Measurements from ENCODE around the gene ELF3.

Gene ELF3

DNA sequence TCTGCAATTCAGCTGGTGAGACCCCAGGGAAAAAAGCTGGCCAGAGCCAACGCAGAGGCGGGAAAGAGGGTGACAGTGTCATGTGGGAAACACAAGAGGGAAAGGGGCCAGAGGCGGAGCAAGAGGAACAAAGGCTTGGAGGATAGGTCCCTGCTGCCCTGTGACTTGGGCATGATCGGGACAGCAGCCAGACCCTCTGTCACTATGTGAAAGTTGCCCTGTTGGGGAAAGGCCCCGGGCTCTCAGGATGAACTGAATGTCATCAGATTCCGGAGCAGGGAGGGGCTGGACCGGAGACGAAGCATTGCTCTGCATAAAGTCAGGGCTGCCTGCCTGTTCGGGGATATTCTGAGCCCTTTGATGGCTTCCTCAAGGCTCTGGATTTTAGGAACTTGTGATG lies 5.7 kb upstream of the ELF3 start:
- no peak overlapping the region for H3K27ac ChIP-seq (replicated peaks)
- DNase-seq (ENCODE audit: low read depth in 1 of 2, low spot score in 1 of 2) = no peak
- H3K27me3 ChIP-seq (ENCODE audit: insufficient read depth, poor library complexity, severe bottlenecking) = no peaks in the 10 kb centered on the region
- no peak overlapping the region for H3K4me3 ChIP-seq (replicated peaks; ENCODE audit: insufficient read depth, low read length)
- TF ChIP-seq POLR2AphosphoS5 (IDR thresholded peaks at IDR 0.05; ENCODE audit: low read depth) (no peak), GABPA (IDR thresholded peaks at IDR 0.05; ENCODE audit: low read depth) (no peak), REST (IDR thresholded peaks at IDR 0.05; ENCODE audit: insufficient replicate concordance, low read depth) (no peak)
- TF ChIP-seq, protein P1, sequence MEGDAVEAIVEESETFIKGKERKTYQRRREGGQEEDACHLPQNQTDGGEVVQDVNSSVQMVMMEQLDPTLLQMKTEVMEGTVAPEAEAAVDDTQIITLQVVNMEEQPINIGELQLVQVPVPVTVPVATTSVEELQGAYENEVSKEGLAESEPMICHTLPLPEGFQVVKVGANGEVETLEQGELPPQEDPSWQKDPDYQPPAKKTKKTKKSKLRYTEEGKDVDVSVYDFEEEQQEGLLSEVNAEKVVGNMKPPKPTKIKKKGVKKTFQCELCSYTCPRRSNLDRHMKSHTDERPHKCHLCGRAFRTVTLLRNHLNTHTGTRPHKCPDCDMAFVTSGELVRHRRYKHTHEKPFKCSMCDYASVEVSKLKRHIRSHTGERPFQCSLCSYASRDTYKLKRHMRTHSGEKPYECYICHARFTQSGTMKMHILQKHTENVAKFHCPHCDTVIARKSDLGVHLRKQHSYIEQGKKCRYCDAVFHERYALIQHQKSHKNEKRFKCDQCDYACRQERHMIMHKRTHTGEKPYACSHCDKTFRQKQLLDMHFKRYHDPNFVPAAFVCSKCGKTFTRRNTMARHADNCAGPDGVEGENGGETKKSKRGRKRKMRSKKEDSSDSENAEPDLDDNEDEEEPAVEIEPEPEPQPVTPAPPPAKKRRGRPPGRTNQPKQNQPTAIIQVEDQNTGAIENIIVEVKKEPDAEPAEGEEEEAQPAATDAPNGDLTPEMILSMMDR (IDR thresholded peaks at IDR 0.05; ENCODE audit: insufficient read depth, low read length) = no peak

- H3K4me3 ChIP-seq (replicated peaks; ENCODE audit: insufficient read depth, low read length) = no peak overlapping the region
- TF ChIP-seq POLR2AphosphoS5 (IDR thresholded peaks at IDR 0.05; ENCODE audit: low read depth) (no peak), SPI1 (IDR thresholded peaks at IDR 0.05; ENCODE audit: borderline replicate concordance, low read depth) (no peak), GABPA (IDR thresholded peaks at IDR 0.05; ENCODE audit: low read depth) (no peak), REST (IDR thresholded peaks at IDR 0.05; ENCODE audit: insufficient replicate concordance, low read depth) (no peak)
- TF ChIP-seq, protein P1 (IDR thresholded peaks at IDR 0.05; ENCODE audit: insufficient read depth, low read length) = no peak
- no peak for DNase-seq (ENCODE audit: low read depth in 1 of 2, low spot score in 1 of 2)
- H3K27ac ChIP-seq (replicated peaks) = no peak overlapping the region
- H3K27me3 ChIP-seq (ENCODE audit: insufficient read depth, poor library complexity, severe bottlenecking) = no peaks in the 10 kb centered on the region
Observed at GRCh38 chr1:202005958-202006357, 4.4 kb upstream of the ELF3 start.

- no peaks in the 10 kb centered on the region for H3K27me3 ChIP-seq (ENCODE audit: insufficient read depth, poor library complexity, severe bottlenecking)
- H3K27ac ChIP-seq (replicated peaks) = no peak overlapping the region
- H3K4me3 ChIP-seq (replicated peaks; ENCODE audit: insufficient read depth, low read length) = no peak overlapping the region
- DNase-seq (ENCODE audit: low read depth in 1 of 2, low spot score in 1 of 2) = no peak
- no peak for TF ChIP-seq GABPA (IDR thresholded peaks at IDR 0.05; ENCODE audit: low read depth)
- TF ChIP-seq, protein P1 (IDR thresholded peaks at IDR 0.05; ENCODE audit: insufficient read depth, low read length) = no peak
- TF ChIP-seq SPI1 (IDR thresholded peaks at IDR 0.05; ENCODE audit: borderline replicate concordance, low read depth) = no peak
- TF ChIP-seq POLR2AphosphoS5 (IDR thresholded peaks at IDR 0.05; ENCODE audit: low read depth) = no peak
- no peak for TF ChIP-seq REST (IDR thresholded peaks at IDR 0.05; ENCODE audit: insufficient replicate concordance, low read depth)
Observed at GRCh38 chr1:202007304-202007703, 3.1 kb upstream of the ELF3 start.

Data from HL-60 (cell line).